ENCODE results near the gene PLCD4. TPM values are rescaled to one million over a fixed set of nuclear protein-coding genes. Genes with fewer than 3 reads are reported as not detected.

Gene PLCD4
- polyA plus RNA-seq, 1 experiment, result 4.9 TPM

GRCh38 chr2:218570850-218571249 lies 36.8 kb upstream of the PLCD4 start:
- DNase-seq (ENCODE audit: low read depth, low spot score), result no peak
- Histone ChIP-seq H3K27ac (ENCODE audit: low read depth, low read length) (peak overlapping the region; percentile 3), H3K4me3 (ENCODE audit: low read depth, low read length) (peak overlapping the region; percentile 74), H3K9me3 (ENCODE audit: control insufficient read depth, insufficient read depth, low read length) (no peaks in the 10 kb centered on the region; the same call in 1 of the 2 replicates), H3K27me3 (ENCODE audit: control insufficient read depth, insufficient read depth, low read length) (no peaks in the 10 kb centered on the region)
- POLR2A ChIA-PET, result interaction anchor here (1.2 kb wide), 1 partner anchor 88 kb away, joined by 4 read pairs; the partner anchor contains the start of genes BCS1L and ZNF142
- CTCF ChIA-PET, result interaction anchor here (0.6 to 0.7 kb wide), 2 partner anchors 12 to 448 kb away, joined by 3 to 4 read pairs; no protein-coding TSS in a partner anchor
- no peak for TF ChIP-seq CTCF (IDR thresholded peaks at IDR 0.05; ENCODE audit: low read depth, low read length)

GRCh38 chr2:218576854-218577253 lies 30.8 kb upstream of the PLCD4 start:
- no peak for TF ChIP-seq CTCF (IDR thresholded peaks at IDR 0.05; ENCODE audit: low read depth, low read length)
- POLR2A ChIA-PET, result interaction anchor here (0.6 kb wide), 1 partner anchor 59 kb away, joined by 3 read pairs; no protein-coding TSS in a partner anchor

GRCh38 chr2:218577482-218578220 lies 30.0 kb upstream of the PLCD4 start:
- H3K4me3 ChIP-seq (ENCODE audit: low read depth, low read length), result no peak overlapping the region
- ChIA-PET CTCF (interaction anchor here (1.0 to 1.2 kb wide), 2 partner anchors 70 to 285 kb away, joined by 3 read pairs; no protein-coding TSS in a partner anchor), POLR2A (interaction anchor here (0.6 kb wide), 1 partner anchor 60 kb away, joined by 3 read pairs; no protein-coding TSS in a partner anchor)
- H3K27me3 ChIP-seq (ENCODE audit: control insufficient read depth, insufficient read depth, low read length), result no peaks in the 10 kb centered on the region
- no peaks in the 10 kb centered on the region for H3K9me3 ChIP-seq (ENCODE audit: control insufficient read depth, insufficient read depth, low read length)
- TF ChIP-seq CTCF (IDR thresholded peaks at IDR 0.05; ENCODE audit: low read depth, low read length), result no peak
- no peak for DNase-seq (ENCODE audit: low read depth, low spot score)
- H3K27ac ChIP-seq (ENCODE audit: low read depth, low read length), result no peak overlapping the region

More at GRCh38 chr2:218576854-218577253, 30.8 kb upstream of the PLCD4 start:
- H3K4me3 ChIP-seq (ENCODE audit: low read depth, low read length), result no peak overlapping the region
- H3K27me3 ChIP-seq (ENCODE audit: control insufficient read depth, insufficient read depth, low read length), result no peaks in the 10 kb centered on the region
- CTCF ChIA-PET, result interaction anchor here (0.6 kb wide), 1 partner anchor 70 kb away, joined by 5 read pairs; no protein-coding TSS in a partner anchor
- no peak overlapping the region for H3K27ac ChIP-seq (ENCODE audit: low read depth, low read length)
- no peaks in the 10 kb centered on the region for H3K9me3 ChIP-seq (ENCODE audit: control insufficient read depth, insufficient read depth, low read length)
- no peak for DNase-seq (ENCODE audit: low read depth, low spot score)

GRCh38 chr2:218578272-218578877 lies 29.3 kb upstream of the PLCD4 start:
- no peak for TF ChIP-seq CTCF (IDR thresholded peaks at IDR 0.05; ENCODE audit: low read depth, low read length)
- Histone ChIP-seq H3K4me3 (ENCODE audit: low read depth, low read length) (no peak overlapping the region), H3K9me3 (ENCODE audit: control insufficient read depth, insufficient read depth, low read length) (no peaks in the 10 kb centered on the region), H3K27me3 (ENCODE audit: control insufficient read depth, insufficient read depth, low read length) (no peaks in the 10 kb centered on the region), H3K27ac (ENCODE audit: low read depth, low read length) (no peak overlapping the region)
- CTCF ChIA-PET, result interaction anchor here (1.2 kb wide), 1 partner anchor 286 kb away, joined by 3 read pairs; no protein-coding TSS in a partner anchor
- DNase-seq (ENCODE audit: low read depth, low spot score), result no peak
- POLR2A ChIA-PET, result no interaction called here
